Ovary (tissue), 9 donors: Measurements from ENCODE around the gene WNT9A. TPM values are rescaled to one million over a fixed set of nuclear protein-coding genes. Genes with fewer than 3 reads are reported as not detected.

ENCODE experiments used
- DNase-seq, 5 donors: peaks; one replicate each; pipeline ENCODE4 v3.0.0-alpha.2; 2019 to 2020
- H3K27ac ChIP-seq, 2 donors: fragments of 200-600 bp; one replicate each; pipeline versions ENCODE4 v1.5.1 to v1.8.0; 2019 to 2022
- H3K27me3 ChIP-seq: fragments of 200-600 bp; one replicate; pipeline ENCODE4 v1.8.0; 2022
- H3K36me3 ChIP-seq: fragments of 200-600 bp; sonication (generic); one replicate; pipeline ENCODE4 v1.5.1; 2019
- H3K4me1 ChIP-seq: one replicate; pipeline ENCODE4 v1.8.1; 2013; ENCODE audit warnings: mild to moderate bottlenecking, moderate library complexity; ENCODE audit not compliant: insufficient read depth
- H3K4me3 ChIP-seq: fragments of 200-600 bp; sonication (generic); one replicate; pipeline ENCODE4 v1.5.1; 2017
- H3K9me3 ChIP-seq, 2 donors: fragments of 200-600 bp in 1 of 2; sonication (generic) in 1 of 2; one replicate each; pipeline versions ENCODE4 v1.5.1 to v1.8.1; 2013 to 2019; ENCODE audit warnings: mild to moderate bottlenecking in 1 of 2, moderate library complexity in 1 of 2
- EP300 ChIP-seq: sonication (generic); formaldehyde crosslinking; IDR thresholded peaks from one replicate; pipeline ENCODE4 v1.6.1; 2017; ENCODE audit warnings: antibody characterized with exemption
- POLR2A ChIP-seq: fragments of 450-650 bp; IDR thresholded peaks from one replicate; pipeline ENCODE4 v1.6.1; 2017; ENCODE audit warnings: antibody characterized with exemption, mild to moderate bottlenecking, moderate library complexity
- WGBS, 3 donors: extraction: QIAGEN DNeasy Blood & Tissue Kit in 1 of 3; methylation state at CpG; one replicate each; pipeline versions ENCODE4 v1.1.5 to v1.1.7; 2013 to 2017; 5-methylcytosine and 5-hydroxymethylcytosine counted together
- intact Hi-C, 4 donors: fragments of 100-400 bp; cut with DNase I; formaldehyde crosslinking; loops; one replicate each; pipeline versions ENCODE4 v1.11.0 to v1.15.1; 2022 to 2023
- polyA plus RNA-seq, 2 donors: library from polyadenylated mRNA; stranded (reverse); fragments of 200-250 nt in 1 of 2; fragments of 350-450 nt in 1 of 2; fragmentation: Illumina TruSeq in 1 of 2; extraction: RNeasy Lipid Tissue Mini Kit (QIAGEN cat#74804) in 1 of 2; gene quantifications; one replicate each; pipeline ENCODE4 v1.2.3, GENCODE V29; 2013 to 2014
- total RNA-seq, 7 donors: library from RNA; depleted of rRNA in 2 of 7; stranded (reverse); fragments of >200 nt in 2 of 7; fragmentation: NEBNext Ultra II Directional in 3 of 7; extraction: Animal tissue kit (Norgen Biotek cat#: 25700) in 3 of 7; gene quantifications; one replicate each; pipeline versions ENCODE4 v1.1.0 to v1.2.4, GENCODE V29; 2016 to 2023
- TF ChIP-seq, protein P1 (sequence below), 3 donors: fragments of 450-650 bp in 2 of 3; fragments of 200-600 bp in 1 of 3; IDR thresholded peaks; one replicate each; pipeline versions ENCODE4 v1.5.1 to v1.8.0; 2016 to 2022; ENCODE audit warnings: antibody characterized with exemption in 3 of 3, mild to moderate bottlenecking in 1 of 3
- donor health status: DM: no; HTN: no; CAD: no; lungs with moderate emphysema.
- donor health status: DM: no; HTN: no; CAD: no.
- donor health status: Bipolar disorder and iron deficiency.
- donor health status: DM: yes; HTN: yes; CAD: no.
- donor health status: DM: no; HTN: no; CAD: no.
- donor health status: DM: yes; HTN: yes; CAD: no.

The WNT9A gene
- total and polyA plus RNA-seq, 9 donors: 1.1 to 15.9 (median 9.8) TPM

DNA sequence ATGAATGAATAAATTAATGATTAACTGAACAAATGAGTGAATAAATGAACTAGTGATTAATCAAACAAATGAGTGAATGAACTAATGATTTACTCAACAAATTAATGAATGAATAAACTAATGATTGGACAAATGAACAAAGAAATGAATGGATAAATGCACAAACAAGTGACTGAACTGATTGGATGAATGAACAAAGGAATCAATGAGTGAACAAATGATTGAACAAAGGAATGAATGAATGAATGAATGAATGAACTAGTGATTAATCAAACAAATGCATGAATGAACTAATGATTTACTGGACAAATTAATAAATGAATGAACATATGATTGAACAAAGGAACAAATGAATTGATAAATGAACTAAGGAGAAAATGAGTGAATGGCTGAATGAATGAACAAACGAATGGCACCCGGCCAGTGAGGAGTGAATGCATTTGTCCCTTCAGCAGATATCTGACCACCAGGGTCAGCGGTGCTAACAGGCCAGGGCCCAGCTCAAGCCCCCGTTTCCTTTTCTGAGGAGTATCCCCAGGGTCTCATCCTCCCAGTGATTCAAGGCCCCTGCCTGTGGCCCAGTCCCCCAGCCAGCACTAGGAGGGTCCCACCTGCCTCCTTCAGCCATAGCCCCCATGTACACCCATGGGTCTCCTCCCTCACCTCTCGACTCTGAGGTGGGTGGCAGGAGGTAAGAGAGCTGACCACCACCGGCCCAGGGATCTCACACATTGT lies 49.9 kb downstream of the WNT9A start:
- TF ChIP-seq EP300 (no peak), POLR2A (no peak)
- TF ChIP-seq, protein P1, sequence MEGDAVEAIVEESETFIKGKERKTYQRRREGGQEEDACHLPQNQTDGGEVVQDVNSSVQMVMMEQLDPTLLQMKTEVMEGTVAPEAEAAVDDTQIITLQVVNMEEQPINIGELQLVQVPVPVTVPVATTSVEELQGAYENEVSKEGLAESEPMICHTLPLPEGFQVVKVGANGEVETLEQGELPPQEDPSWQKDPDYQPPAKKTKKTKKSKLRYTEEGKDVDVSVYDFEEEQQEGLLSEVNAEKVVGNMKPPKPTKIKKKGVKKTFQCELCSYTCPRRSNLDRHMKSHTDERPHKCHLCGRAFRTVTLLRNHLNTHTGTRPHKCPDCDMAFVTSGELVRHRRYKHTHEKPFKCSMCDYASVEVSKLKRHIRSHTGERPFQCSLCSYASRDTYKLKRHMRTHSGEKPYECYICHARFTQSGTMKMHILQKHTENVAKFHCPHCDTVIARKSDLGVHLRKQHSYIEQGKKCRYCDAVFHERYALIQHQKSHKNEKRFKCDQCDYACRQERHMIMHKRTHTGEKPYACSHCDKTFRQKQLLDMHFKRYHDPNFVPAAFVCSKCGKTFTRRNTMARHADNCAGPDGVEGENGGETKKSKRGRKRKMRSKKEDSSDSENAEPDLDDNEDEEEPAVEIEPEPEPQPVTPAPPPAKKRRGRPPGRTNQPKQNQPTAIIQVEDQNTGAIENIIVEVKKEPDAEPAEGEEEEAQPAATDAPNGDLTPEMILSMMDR (IDR thresholded peaks at IDR 0.05): no peak

DNA sequence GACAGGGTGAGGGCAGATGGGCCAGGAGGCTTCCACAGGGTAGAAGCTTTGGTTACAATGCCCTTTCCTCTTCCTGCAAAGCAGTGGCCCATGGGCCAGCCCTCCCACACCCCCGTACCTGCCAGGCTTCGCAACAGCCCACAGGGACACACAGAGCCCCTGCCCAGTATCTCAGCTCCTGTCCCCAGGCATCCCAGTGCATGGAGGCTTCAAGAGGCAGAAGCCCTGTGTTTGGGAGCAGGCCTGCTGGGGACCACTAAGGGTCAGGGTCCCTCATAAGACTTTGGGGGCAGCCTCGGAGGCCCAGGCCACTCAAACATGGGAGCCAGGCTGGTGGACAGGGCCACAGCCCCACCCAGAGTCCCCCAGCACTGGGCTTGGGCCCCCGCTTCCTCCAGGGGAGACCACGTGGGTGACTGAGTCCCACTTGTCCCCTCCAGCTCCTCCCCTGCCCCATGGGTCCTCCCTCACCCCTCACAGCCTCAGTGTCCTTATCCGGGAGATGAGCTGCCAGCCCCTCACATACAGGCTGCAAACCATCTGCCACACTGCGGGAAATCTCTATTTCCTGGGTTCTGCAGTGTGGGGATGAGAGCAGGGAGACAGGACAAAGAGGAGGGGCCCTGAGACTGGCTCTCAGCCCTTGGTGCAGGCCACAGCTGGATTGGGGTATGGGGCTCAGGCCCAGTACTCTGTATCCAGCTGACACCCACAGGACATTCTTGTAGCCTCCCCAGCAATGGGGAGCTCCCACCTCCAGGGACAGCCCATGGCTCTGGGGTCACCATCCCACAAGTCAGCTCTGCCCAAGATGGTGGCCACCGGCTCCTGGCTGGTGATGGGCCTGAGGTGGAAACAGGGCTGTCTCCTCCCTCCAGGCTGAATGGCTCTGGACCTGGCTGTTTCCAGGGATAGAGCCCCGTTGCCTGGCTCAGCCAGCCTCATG lies 50.7 kb downstream of the WNT9A start:
- no peaks in the 10 kb centered on the region for H3K4me1 ChIP-seq
- intact Hi-C loops: no loop called here
- no peak overlapping the region for H3K4me3 ChIP-seq
- no peak overlapping the region for H3K27ac ChIP-seq
- no peaks in the 10 kb centered on the region for H3K36me3 ChIP-seq
- 92 to 95% (median 92%) methylated on average over 9 of the region's 9 CpGs for WGBS, 3 donors
- H3K9me3 ChIP-seq: no peaks in the 10 kb centered on the region
- peak; percentile 6 to 25 (median 14) for DNase-seq
- no peaks in the 10 kb centered on the region for H3K27me3 ChIP-seq
- TF ChIP-seq EP300 (no peak), POLR2A (no peak)
- TF ChIP-seq, protein P1 (IDR thresholded peaks at IDR 0.05): no peak

More for the DNA sequence above, 49.9 kb downstream of the WNT9A start:
- Histone ChIP-seq H3K27ac (no peak overlapping the region), H3K36me3 (no peaks in the 10 kb centered on the region), H3K27me3 (no peaks in the 10 kb centered on the region), H3K4me1 (no peaks in the 10 kb centered on the region), H3K4me3 (no peak overlapping the region), H3K9me3 (no peaks in the 10 kb centered on the region)
- DNase-seq: peak; percentile 6 to 20 (median 11)
- WGBS, 3 donors: 86 to 90% (median 87%) methylated on average over 6 of the region's 6 CpGs
- intact Hi-C loops: no loop called here

DNA sequence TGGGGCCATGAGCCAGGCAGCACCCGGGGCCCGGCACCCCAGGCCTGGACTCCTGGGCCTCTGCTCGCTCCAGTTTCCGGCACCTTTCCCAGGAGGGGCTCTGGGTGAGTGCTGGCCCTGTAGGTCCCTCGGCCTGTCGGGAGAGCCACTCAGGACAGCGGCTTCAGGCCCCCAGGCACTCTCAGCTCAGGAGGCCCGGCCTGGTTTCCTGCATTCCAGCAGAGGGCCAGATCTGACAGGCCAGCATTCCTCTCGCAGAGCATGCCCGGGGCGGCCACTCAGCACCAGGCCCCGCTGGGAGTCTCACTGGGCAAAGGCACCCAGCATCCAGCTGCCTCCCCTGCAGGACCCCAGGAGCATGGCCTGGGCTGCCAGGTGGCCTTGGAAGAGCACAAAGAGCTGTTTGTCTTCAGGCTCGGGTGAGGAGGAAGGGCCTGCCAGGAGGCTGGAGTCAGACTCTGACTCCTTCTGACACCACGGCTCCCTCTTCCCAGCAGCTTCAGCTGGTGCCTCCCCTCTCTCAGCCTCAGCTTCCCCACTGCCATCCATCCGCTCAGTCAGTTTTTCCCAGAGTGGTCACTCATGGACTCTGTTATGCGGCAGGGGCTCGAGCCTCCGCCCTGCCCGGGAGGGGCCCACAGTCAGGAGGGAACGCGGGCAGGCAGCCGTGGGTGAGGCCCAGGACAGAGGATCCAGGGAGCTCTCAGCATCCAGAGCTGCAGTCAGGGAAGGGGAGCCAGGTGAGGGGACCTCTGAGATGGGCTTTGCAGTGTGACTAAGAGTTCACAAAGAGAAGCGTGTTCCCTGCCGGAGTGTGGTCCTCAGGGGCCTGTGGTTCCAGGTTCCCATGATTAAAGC lies 51.7 kb downstream of the WNT9A start:
- DNase-seq: peak; percentile 11 to 50 (median 14)
- no peaks in the 10 kb centered on the region for H3K4me1 ChIP-seq
- no peaks in the 10 kb centered on the region for H3K9me3 ChIP-seq
- intact Hi-C loops: no loop called here
- H3K27me3 ChIP-seq: no peaks in the 10 kb centered on the region
- 66 to 78% (median 71%) methylated on average over 22 to 24 of the region's 24 CpGs for WGBS, 3 donors
- H3K36me3 ChIP-seq: no peaks in the 10 kb centered on the region
- TF ChIP-seq EP300 (no peak), POLR2A (no peak)
- TF ChIP-seq, protein P1 (IDR thresholded peaks at IDR 0.05): no peak
- no peak overlapping the region for H3K27ac ChIP-seq
- no peak overlapping the region for H3K4me3 ChIP-seq
